ENCODE data around the gene CUZD1.

GRCh38 chr10:122802282-122802681 is 43.4 kb downstream of the CUZD1 start:
- no peak for TF ChIP-seq CTCF (IDR thresholded peaks at IDR 0.05)
- TF ChIP-seq POLR2A (IDR thresholded peaks at IDR 0.05): no peak

Data from right lobe of liver (tissue), 4 donors.